Hematopoietic multipotent progenitor cell (in vitro differentiated cells): ENCODE results near the gene SZRD1. TPM values are rescaled to one million over a fixed set of nuclear protein-coding genes. Genes with fewer than 3 reads are reported as not detected.
"Not testable (repeated sequence)": the region's sequence is repeated elsewhere in the genome, so short reads cannot be mapped to it uniquely, and the experiment has no call there.

Experiments used
- DNase-seq, 3 donors: peaks; one replicate each; pipeline ENCODE4 v3.0.0-alpha.2; 2011 to 2015; ENCODE audit warnings: low read depth in 2 of 3, low spot score in 2 of 3
- total RNA-seq: library from RNA; depleted of rRNA; stranded (reverse); fragments of >200 nt; gene quantifications from one replicate; pipeline ENCODE4 v1.2.3, GENCODE V29; 2012

Gene SZRD1
- 69.2 TPM for total RNA-seq

GRCh38 chr1:16366722-16367257, at the start of gene SZRD1:
TSS of gene SZRD1 (plus strand) at chr1:16367242. CDS start at chr1:16367258, 16 bp downstream.
- DNase-seq = peak; percentile 95 to 100 (median 99)

- DNase-seq = no peak
Observed at GRCh38 chr1:16318555-16318954, 48.5 kb upstream of the SZRD1 start.

GRCh38 chr1:16321176-16321867, 45.7 kb upstream of the SZRD1 start:
- no peak for DNase-seq

DNA sequence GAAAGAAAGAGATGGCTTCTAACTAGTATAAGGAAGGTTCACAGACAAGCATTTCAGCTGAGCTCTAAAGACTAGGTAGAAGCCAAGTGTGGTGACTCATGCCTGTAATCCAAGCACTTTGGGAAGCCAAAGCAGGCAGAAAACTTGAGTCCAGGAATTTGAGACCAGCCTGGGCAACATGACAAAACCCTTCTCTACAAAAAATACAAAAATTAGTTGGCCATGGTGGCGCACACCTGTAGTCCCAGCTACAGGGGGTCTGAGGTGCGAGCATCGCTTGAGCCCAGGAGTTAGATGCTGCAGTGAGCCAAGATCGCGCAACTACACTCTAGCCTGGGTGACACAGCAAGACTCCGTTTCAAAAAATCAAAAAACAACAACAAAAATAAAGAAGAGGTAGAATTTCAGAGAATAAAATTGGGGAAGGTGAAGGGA, 42.6 kb upstream of the SZRD1 start:
- no peak for DNase-seq

DNA sequence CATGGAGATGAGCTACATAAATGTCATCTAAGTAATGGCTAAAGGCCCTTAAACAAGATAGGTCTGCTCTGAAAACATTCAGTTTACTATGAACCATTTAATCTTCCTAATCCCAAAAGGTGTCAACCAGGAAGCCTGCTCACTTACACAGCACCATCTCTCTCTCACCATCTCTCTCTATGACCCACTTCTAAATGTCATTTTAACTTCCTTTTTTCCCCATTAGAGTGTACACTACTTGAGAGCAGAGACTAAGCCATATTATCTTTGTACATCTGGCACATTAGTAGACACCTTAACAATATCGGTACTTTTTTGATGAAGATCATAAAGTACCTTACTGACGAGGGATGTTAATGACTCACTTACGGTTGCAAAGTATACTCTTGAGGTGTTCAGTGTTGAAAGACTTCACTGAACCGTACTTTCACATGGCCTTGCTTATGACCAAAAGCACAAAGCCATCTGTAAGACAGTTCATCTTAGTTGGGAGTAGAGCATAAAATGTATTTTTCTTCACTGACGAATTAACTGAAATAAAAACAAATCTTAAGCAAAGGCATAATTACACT, 40.1 kb upstream of the SZRD1 start:
- no peak for DNase-seq

DNA sequence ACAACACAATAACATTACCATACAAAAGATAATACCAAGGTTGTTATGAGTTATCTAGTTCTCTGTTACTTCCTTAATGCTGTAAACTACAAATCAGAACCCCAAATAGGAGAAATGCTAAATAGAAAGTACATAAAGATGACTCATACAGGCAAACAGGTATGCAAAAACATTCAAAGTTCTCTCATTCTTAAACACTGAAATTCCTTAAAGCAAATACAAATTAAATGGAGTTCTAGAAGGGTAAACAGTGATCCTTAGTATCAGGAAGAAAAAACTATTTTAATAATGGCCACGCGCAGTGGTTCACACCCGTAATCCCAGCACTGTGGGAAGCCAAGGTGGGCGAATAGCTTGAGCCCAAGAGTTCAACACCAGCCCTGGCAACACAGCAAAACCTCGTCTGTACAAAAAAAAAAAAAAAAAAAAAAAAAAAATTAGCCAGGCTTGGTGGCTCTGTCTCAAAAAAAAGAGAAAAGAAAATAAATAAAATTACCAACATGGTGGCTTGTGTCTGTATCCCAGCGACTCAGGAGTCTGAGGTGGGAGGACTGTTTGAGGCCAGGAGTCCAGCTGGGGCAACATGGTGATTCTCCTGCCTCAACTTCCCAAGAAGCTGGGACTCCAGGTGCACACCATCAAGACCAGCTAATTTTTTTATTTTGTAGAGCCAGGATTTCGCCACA, 32.2 kb upstream of the SZRD1 start:
- DNase-seq = peak in 1 of 3 donors; percentile 4

- DNase-seq = no peak
Observed at GRCh38 chr1:16338961-16339360, 28.1 kb upstream of the SZRD1 start.

DNA sequence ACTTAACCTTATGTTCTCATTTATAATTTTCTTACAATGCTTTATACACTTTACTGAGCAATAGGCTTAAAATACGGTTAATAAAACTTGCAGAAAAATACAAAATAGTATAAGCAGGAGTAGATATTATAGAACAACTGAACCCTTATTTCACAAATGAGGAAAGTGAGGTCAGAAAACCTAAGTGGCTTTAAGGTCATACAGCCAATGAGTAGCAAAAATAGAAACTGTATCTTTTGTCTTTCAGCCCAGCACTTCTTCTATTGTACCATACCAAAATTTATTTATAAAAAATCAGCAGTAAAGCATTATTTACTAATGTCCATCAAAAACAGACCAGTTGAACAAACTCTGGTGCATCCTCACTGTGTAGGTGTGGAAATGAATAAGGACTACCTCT, 26.4 kb upstream of the SZRD1 start:
- no peak for DNase-seq

DNA sequence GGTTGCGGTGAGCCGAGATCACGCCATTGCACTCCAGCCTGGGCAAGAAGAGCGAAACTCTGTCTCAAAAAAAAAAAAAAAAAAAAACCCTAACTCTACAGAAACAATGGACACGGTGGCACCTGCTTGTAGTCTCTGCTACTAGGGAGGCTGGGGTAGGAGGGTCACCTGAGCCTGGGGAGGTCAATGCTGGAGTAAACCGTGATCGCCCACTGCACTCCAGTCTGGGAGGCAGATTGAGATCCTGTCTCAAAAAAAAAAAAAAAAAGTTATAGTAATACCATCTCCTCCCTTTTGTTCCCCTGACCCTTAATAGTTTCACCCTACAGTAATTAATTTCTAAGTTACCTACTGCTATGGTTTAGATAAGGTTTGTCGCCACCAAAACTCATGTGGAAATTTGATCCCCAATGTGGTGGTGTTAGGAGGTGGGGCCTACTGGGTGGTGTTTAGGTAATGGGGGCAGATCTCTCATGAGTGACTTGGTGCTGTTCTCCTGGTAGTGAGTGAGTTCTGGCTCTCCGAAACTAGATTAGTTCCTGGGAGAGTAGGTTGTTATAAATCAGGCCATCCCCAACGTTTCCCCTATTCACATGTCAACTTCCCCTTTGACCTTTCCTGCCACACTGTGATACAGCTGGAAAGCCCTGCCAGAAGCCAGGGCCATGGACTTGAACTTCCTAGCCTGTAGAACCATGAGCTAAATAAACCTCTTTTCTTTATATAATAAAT, 24.5 kb upstream of the SZRD1 start:
- DNase-seq = no peak

DNA sequence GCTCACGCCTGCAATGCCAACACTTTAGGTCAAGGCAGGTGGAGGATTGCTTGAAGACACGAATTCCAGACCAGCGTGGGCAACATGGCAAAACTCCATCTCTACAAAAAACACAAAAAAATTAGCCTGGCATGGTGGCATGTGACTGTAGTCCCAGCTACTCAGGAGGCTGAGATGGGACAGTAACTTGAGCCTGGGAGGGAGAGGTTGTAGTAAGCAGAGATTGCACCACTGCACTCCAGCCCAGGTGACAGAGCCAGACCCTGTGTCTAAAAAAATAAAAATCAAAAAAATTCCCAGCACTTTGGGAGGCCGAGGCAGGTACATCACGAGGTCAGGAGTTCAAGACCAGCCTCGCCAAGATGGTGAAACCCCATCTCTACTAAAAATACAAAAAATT, 23.8 kb upstream of the SZRD1 start:
- DNase-seq = not testable (repeated sequence)

DNA sequence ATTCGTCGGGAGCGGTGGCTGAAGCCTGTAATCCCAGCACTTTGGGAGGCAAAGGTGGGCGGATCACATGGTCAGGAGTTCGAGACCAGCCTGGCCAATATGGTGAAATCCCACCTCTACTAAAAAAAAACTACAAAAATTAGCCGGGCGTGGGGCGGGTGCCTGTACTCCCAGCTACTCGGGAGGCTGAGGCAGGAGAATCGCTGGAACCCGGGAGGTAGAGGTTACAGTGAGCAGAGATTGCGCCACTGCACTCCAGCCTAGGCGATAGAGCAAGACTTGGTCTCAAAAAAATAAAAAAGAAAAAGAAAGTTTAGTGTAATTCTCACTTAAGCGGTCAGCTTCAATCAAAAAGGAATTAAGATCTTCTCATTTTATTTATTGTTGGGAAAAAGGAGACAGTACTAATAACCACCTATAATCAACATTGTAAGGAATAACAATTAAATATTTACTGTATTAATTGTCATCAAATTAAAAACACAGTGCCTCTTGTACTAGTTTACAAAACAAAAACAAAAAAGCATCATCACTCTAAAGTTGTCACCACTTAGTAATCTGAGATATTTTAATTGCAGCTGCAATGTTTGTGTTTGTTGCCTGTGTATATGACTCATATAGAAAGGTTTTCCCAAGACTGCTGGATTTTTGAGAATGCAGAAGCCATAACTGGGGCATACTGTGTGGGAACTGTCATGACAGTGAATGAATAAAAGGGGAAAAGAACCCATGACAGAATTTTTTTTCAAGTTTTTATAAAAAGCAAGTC, 18.4 kb upstream of the SZRD1 start:
- DNase-seq = no peak

DNA sequence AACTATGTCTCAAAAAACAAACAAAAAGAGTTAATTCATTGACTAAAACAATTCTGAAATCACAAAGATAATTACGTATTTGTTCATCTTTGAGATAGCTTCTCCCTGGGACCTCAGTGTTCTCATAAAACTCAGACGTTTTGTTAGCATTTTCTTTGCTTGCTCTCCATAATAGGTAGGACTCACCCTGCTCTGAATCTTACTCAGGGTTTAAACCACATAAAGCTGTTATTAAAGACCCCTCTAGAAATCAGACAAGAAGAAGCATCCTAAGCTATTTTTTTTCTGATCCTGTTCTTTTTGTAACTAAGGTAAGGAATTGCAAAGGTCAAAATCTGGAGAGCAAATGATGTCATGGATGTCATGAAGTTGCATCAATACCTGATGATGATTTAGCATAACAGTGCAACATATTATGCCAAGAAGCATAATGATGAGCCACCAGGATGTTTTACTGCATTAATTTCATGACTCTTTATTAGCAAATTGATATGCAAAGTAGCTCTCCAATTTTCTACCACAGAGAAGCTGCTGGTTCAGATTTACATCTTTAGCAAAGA, 17.1 kb upstream of the SZRD1 start:
- no peak for DNase-seq

DNA sequence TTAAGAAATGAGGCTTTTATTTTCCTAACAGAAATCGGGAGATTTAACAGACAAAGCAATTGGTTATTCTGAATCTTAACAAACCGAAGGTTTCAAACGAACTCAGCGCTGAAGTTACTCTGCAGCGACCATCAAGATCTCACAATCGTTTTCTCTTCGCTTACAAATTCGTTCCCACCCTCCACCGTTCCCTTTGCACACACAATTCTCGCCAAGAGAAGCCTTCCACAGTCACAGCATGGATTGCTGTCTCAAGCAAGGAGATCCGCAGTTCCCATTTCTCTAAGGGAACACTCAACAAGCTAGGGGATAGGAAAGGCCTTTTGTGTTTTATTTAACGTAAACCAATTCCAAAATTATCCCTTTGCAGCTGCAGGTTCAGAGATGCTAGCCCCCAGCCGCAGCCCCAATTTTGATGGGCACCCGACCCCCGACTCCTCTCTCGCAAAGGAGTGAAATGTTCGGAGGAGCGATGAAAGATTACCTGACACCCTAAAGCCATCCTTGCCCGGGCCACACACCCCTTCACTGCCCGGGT, 15.5 kb upstream of the SZRD1 start:
- DNase-seq = peak in 1 of 3 donors; percentile 27

DNA sequence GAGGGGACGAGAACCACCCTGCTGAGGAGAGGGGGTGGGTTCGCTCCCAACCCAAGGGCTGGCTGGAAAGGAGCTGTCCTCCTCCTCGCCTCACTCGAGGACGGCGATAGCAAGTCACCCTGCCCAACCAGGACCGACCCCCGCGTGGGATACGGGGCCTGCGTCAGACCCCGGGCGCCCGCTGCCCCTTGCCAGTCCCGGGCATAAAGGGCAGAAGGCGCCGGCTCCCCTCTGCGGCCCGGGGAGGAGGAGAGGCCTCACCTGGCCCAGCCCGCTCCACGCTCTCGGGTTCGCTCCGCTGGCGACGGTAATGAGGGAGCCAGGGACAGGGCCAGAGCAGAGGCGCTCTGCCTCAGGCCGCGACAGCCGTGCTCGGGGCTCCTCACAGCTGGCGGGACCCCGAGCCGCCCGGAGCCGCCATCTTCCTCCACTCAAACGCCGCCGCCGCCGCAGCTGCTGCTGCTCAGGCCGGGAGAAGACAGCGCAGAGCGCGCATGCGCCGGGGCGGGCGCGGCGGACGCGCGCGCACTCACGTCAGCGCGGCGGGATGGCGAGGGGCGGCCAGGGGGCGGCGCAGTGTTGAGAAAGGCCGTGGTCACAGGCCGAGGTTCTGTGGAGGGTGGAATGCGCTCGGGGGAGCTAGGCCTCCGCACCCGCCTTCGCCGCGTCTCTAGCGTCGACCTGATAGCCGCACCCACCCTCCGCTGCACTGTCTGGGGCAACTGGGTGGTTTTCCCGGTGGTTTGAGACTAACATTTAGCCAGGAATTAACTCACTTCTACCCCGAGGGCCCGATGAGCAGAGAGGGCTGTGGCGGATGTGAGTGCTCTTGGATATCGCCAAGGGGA, 14.8 kb upstream of the SZRD1 start, which contains the start of gene FBXO42:
FBXO42 (minus strand) TSS at position 487 of the 848 bp plus-strand sequence. CDS start 37,062 bp downstream, outside the sequence.
- peak; percentile 88 to 96 (median 94) for DNase-seq

DNA sequence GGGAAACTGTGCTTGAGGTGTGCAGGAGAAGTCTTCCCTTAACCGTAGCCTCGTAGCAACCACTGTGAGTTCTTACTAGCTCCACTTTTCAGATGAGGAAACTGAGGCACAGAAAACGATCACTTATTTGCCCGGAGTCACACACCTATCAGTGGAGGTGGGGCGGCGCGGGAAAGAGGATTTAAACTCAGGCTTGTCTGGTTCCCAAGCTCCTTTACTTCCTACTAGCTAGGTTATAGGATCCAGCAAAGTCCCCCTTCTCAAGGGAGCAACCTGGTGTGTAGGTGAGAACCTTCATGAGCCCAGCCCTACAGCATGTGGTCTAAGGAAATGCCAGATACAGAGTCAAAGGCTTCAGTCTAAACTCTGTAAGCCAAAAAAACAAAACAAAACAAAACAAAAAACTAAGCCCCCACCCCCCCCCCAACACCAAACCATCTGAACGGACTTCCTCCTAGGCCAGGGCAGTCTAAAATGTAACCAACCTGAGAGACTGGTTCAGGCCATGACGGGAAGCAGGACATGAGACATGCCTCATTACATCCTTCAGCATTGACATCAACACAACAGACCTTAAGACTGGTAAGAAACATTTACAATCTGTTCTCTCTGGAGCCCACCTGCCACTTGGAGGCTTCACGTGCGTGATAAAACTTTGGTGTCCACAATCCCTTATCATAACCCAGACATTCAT, 14.1 kb upstream of the SZRD1 start:
- peak in 2 of 3 donors; percentile 52 to 56 for DNase-seq

DNA sequence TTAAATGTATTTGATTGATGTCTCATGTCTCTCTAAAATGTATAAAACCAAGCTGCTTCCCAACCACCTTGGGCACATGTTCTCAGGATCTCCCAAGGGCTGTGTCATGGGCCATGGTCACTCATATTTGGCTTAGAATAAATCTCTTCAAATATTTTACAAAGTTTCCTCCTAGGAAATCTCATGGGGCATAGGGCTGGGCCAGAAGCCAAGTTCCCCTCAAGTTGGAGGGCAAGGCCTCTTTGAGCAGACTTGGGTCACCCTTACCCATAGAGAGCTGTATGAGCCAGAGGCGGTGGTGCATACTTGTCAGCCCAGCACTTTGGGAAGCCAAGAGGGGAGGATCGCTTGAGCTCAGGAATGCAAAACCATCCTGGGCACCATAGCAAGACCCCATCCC, 12.4 kb upstream of the SZRD1 start:
- DNase-seq = no peak

DNA sequence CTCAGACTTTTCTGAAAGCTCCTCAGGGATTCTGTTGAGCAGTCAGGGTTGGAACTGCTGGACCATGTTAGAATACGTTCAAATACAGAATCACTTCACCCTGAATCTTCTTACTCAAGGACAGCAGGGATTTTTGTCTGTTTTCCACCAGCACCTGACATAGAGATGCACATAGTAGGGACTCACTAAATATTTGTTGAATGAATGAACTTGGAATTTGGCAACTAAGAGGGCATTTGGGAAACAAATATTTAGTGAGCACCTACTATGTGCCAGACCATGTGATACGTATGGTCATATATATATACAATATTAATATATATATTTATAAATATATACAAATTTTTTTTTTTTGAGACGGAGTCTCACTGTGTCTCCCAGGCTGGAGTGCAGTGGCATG, 10.2 kb upstream of the SZRD1 start:
- DNase-seq = no peak

DNA sequence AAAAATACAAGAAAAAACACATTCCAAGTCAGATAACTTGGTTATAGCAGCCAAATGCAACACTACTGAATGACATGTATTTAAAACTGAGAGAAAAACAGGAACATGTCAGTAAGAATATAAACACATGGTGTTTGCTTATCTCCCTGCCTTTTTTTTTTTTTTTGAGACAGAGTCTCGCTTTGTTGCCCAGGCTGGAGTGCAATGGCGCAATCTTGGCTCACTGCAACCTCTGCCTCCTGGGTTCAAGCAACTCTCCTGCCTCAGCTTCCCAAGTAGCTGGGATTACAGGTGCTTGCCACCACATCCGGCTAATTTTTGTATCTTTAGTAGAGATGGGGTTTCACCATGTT, 1.9 kb upstream of the SZRD1 start:
- DNase-seq = peak in 1 of 3 donors; percentile 48
